Mesodermal cell (in vitro differentiated cells): ENCODE measurements around the gene MLANA.

ENCODE experiments used
- H3K27ac ChIP-seq: 2 replicates; pipeline ENCODE4 v1.7.0; 2013; ENCODE audit warnings: mild to moderate bottlenecking, low read depth, low read length, moderate library complexity; ENCODE audit not compliant: severe bottlenecking
- H3K36me3 ChIP-seq: 2 replicates; pipeline ENCODE4 v1.7.1; 2013; ENCODE audit warnings: mild to moderate bottlenecking, low read length, moderate library complexity; ENCODE audit not compliant: control insufficient read depth, insufficient read depth
- H3K4me1 ChIP-seq: one replicate; pipeline ENCODE4 v1.7.1; 2013; ENCODE audit warnings: mild to moderate bottlenecking, low read length; ENCODE audit not compliant: insufficient read depth, control insufficient read depth, poor library complexity, severe bottlenecking
- H3K4me3 ChIP-seq: 2 replicates; pipeline ENCODE4 v1.7.0; 2013; ENCODE audit warnings: low read length, control low read depth, mild to moderate bottlenecking; ENCODE audit not compliant: insufficient read depth, poor library complexity, severe bottlenecking; ENCODE audit errors: extremely low read depth
- H3K9me3 ChIP-seq: 2 replicates; pipeline ENCODE4 v1.7.1; 2013; ENCODE audit warnings: mild to moderate bottlenecking, low read length, moderate library complexity; ENCODE audit not compliant: control insufficient read depth
- WGBS, 2 experiments: methylation state at CpG; one replicate each; pipeline ENCODE4 v1.1.5; 2013; ENCODE audit warnings: missing lambda C conversion rate in 2 of 2; ENCODE audit not compliant: insufficient coverage in 2 of 2; 5-methylcytosine and 5-hydroxymethylcytosine counted together

Gene MLANA

DNA sequence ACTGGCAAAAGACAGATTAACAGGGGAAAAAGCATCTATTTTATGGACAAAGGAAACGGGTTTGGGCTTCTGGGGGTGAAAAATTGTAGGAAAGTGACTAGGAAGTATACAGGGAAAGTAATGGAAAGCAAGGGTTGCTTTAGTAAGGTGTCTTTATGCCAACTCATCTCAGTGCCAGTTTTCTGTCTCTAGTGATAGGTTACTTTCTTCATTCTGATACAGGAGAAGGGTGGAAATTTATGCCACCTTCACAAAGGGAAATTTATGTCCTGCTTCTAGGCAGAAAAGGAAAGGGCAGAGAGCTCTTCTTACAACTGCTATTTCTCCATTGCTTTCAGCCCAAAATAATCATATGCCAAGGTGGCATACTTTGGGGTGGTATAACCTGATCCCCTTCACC is 37.7 kb upstream of the MLANA start:
- no peaks in the 10 kb centered on the region for H3K4me1 ChIP-seq
- no peak overlapping the region for H3K4me3 ChIP-seq
- no peaks in the 10 kb centered on the region for H3K9me3 ChIP-seq
- no peaks in the 10 kb centered on the region for H3K36me3 ChIP-seq
- 90 to 91% methylated on average over 1 of the region's 1 CpG for WGBS, 2 experiments
- H3K27ac ChIP-seq, result no peak overlapping the region

DNA sequence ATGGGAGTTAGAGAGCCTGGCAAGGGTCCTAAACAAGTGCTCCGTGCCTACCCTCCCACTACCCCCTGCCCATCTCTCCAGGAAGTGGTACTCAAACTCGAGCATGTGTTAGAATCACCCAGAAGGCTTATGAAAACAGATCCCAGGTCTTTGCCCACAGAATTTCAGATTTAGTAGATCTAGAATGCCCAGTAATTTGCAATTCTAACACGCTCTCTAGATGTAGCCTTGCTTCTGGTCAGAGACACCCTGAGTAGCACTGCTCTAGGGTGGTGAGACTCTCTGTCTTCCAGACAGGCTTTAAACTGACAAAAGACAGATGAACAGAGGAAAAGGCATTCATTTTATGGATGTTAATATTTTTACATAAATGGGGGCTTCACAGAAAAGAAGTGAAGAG is 37.1 kb upstream of the MLANA start:
- Histone ChIP-seq H3K4me1 (no peaks in the 10 kb centered on the region), H3K4me3 (no peak overlapping the region), H3K27ac (no peak overlapping the region), H3K36me3 (no peaks in the 10 kb centered on the region), H3K9me3 (no peaks in the 10 kb centered on the region)
- 74 to 89% methylated on average over 3 of the region's 3 CpGs for WGBS, 2 experiments

DNA sequence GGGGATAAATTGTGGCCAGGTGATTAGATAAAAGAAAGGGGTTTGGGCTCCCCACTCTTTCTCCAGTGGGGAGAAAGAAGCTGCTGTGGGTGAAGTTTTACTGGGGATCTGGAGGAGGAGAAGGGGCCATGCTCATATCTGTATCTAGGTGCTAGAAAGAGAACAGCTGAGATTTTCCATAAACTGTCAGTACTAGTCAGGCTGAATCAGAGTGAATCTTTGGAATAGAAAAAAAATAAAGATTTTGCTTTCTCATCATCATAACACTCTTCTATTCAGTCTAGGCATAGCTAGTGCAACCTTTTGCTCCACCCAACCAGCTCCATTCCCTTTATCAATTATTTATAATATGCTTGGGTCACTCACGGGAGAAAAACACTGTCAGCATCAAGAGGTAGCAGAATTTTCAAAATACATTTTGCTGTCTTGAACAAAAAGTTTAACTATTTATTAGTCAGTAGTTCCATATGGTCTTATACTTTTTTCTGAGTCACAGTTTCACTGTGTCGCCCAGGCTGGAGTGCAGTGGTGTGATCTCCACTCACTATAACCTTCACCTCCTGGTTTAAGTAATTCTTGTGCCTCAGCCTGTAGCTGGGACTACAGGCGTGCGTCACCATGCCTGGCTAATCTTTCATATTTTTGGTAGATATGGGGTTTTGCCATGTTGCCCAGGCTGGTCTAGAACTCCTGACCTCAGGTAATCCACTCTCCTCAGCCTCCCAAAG is 36.5 kb upstream of the MLANA start:
- Histone ChIP-seq H3K9me3 (no peaks in the 10 kb centered on the region), H3K4me3 (no peak overlapping the region), H3K27ac (no peak overlapping the region), H3K4me1 (no peaks in the 10 kb centered on the region), H3K36me3 (no peaks in the 10 kb centered on the region)
- 89 to 100% methylated on average over 1 of the region's 4 CpGs for WGBS, 2 experiments

DNA sequence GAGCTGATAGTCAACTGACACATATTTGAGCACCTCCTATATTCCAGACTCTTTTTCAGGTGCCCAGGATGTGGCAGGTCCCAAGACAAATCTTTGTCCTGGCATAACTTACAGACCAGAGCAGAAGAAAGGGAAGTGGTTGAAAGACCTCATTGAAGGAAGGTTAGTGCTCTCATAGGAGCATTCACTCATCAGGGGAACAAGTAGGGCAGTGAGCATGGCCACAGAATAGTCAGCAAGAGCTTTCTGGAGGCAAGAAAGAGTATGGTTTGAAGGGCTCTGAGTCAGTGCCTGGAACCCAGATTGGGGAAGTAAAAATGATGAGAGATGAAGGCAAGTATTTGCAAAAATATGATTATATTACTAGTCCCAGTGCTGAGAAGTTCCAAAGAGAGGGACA is 32.8 kb upstream of the MLANA start:
- Histone ChIP-seq H3K9me3 (no peaks in the 10 kb centered on the region), H3K4me3 (no peak overlapping the region), H3K36me3 (no peaks in the 10 kb centered on the region), H3K27ac (no peak overlapping the region), H3K4me1 (no peaks in the 10 kb centered on the region)

DNA sequence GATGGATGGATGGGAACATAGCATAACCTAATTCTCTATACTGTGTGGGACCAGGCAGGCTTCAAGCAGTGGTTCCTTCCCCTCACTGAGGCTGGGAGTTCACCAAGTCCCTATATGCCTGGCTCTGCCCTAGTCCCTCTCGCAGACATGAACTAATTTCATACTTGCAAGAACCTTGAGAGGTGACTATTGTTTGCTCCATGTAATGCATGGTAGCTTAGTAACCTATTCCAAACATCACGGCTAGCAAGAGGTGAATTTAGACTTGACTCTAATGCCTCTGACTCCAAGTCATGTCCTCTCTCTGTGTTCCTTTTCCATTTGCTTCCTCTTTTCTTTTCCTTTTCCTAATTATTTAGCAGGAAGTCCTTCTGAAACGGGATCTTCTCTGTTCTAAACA is 31.9 kb upstream of the MLANA start:
- Histone ChIP-seq H3K9me3 (no peaks in the 10 kb centered on the region), H3K4me1 (no peaks in the 10 kb centered on the region), H3K4me3 (no peak overlapping the region), H3K36me3 (no peaks in the 10 kb centered on the region), H3K27ac (no peak overlapping the region)
- WGBS, 2 experiments, result 0 to 50% methylated on average over 1 to 2 of the region's 3 CpGs

DNA sequence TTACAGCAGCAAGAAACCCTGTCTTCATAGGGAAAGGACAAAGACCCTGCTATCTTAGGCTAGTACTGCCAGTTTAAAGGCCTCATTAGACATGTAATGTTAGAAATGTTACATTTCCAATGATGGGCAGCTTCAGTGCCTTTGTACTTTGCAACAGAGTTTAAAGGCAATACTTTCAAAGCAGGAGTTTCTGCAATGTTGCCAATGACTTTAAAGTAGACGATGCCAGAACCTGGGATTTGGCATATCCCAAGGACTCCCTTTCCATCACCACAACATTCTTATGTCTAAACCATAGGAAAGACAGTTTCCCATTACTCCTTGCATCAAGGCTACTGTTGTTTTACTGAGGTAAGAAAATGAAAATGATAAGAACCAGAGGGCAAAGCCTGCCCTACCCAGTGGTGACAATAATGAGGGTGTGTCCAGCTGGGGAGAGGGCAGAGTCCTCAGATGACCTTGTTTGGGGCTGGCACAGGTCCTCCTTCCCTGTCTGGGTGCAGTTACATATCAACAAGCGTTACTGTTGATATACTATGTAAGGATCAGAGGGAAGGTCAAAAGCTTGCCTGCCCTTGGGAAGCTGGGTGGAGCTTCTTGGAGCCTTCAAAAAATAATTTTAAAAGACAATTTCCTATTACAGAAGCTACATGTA is 27.5 kb upstream of the MLANA start:
- Histone ChIP-seq H3K4me3 (no peak overlapping the region), H3K4me1 (no peaks in the 10 kb centered on the region), H3K9me3 (no peaks in the 10 kb centered on the region), H3K36me3 (no peaks in the 10 kb centered on the region), H3K27ac (no peak overlapping the region)
- WGBS, 2 experiments, result 90% methylated on average over 1 of the region's 2 CpGs; no CpG with 5 or more reads in 1 of the 2 experiments

DNA sequence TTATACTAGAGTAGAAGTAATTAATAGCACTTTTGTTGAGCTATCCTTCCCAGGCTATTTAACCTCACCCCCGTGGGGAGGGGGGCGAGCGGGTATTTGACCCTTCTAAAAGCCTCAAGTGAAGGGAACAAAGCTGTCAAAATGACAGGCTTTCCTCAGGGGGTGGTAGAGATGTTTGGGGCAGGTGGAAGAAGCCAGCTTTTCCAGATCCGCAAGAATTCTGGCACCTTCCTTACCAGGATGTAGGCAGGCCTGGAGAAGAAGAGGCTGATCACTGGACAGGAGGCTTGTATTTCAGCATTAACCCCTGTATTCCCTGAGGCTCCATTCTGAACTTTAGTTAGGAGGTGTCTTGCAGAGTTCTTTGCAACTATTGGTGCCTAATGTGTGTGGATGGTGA is 26.2 kb upstream of the MLANA start:
- Histone ChIP-seq H3K36me3 (no peaks in the 10 kb centered on the region), H3K9me3 (no peaks in the 10 kb centered on the region), H3K4me3 (no peak overlapping the region), H3K4me1 (no peaks in the 10 kb centered on the region), H3K27ac (no peak overlapping the region)
- 83% methylated on average over 1 of the region's 4 CpGs; no CpG with 5 or more reads in 1 of the 2 experiments for WGBS, 2 experiments

DNA sequence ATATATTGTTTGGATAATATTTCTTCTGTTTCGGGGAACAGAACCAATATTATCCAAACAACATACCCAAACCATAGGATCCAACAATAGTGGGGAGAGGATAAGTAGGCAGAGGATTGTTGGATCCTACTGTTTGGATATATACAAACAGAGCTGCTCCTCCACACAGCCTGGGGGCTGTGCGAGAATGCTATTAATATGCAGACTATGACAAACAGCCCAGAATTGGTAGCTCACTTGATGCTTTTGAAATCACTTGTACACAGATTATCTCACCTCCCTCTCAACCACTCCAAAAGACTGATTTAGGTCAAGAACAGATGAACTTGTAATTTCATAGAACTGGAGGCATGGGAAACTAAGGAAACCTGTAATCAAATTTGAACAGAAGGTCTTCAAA is 24.4 kb upstream of the MLANA start:
- Histone ChIP-seq H3K27ac (no peak overlapping the region), H3K9me3 (no peaks in the 10 kb centered on the region), H3K4me1 (no peaks in the 10 kb centered on the region), H3K36me3 (no peaks in the 10 kb centered on the region), H3K4me3 (no peak overlapping the region)
- 67% methylated on average over 1 of the region's 2 CpGs; no CpG with 5 or more reads in 1 of the 2 experiments for WGBS, 2 experiments

DNA sequence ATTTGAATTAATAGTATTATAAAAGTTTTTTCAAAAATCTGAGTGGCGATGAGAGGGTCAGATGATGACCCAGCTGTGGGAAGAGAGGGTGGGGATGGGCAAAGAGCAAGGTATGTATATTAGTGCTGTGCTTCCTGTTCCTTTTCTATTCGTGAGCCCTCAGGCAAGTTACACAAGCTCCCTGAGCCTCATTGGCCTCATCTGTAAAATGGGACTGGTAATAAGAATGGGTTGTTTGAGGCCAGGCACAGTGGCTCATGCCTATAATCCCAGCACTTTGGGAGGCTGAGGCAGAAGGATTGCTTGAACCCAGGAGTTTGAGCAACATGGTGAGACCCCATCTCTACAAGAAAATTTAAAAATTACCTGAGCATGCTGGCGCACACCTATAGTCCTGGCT is 24.0 kb upstream of the MLANA start:
- WGBS, 2 experiments, result 83 to 94% methylated on average over 2 to 3 of the region's 3 CpGs
- Histone ChIP-seq H3K27ac (no peak overlapping the region), H3K4me3 (no peak overlapping the region)

DNA sequence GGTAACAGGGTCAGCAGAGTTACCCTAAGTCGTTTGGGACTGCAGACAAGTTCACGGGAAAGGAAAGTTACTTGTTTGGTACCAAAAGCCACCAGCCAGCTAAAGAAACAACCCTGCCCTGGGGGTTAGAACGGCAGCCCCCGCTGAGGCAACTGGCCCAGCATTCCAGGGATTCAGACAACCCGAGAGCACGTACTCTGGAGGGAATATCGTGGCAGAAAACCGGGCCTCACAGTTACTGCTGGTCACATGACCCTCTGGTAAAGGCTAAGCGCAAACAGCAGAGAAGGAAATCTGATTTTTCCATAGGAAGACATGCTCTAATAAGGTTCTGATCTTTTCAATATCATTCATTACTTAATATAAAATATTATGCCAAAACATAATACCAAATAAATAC is 22.5 kb upstream of the MLANA start:
- H3K4me1 ChIP-seq, result peaks cover 5% of the 10 kb centered on the region

More for the DNA sequence above, 24.0 kb upstream of the MLANA start:
- H3K9me3 ChIP-seq, result no peaks in the 10 kb centered on the region
- peaks cover under 1% of the 10 kb centered on the region for H3K4me1 ChIP-seq
- H3K36me3 ChIP-seq, result no peaks in the 10 kb centered on the region

DNA sequence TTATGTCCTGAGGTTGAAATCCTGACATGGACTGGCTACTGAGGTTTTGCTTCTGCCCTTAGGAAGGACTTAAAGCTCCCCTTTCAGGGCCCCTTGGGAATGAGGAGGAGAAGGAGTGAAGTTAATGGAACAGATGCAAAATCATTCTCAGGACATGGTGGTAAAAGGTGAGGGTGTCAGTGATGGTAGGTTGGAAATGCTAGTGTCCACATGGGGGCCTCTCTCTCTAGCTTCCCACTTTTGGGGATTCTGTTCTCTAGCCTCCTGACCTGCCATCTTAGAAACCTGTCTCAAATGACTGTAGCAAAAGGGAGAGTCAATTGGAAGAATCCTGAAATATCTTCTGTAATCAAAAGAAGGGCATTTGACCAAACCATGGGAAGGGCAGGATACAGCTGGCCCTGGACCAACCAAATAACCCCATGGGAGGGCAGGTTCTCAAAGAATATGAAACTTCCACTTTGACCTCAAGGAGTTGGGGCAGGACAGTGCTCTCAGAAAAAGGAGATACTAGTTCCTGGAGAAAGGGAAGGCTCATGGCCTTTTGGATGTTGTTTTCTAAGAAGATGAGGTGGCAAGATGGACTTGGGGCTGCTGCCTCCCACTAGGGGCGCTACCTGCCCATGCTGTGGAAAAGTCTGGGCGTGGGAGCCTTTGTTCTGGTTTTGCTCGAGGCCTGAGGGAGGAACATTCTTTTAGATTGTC is 21.2 kb upstream of the MLANA start:
- WGBS, 2 experiments, result 80 to 83% methylated on average over 3 of the region's 3 CpGs
- Histone ChIP-seq H3K4me1 (peaks cover 5% of the 10 kb centered on the region), H3K4me3 (no peak overlapping the region), H3K36me3 (no peaks in the 10 kb centered on the region), H3K9me3 (no peaks in the 10 kb centered on the region), H3K27ac (no peak overlapping the region)

More for the DNA sequence above, 22.5 kb upstream of the MLANA start:
- no peaks in the 10 kb centered on the region for H3K36me3 ChIP-seq
- 75 to 81% methylated on average over 8 of the region's 9 CpGs for WGBS, 2 experiments
- H3K9me3 ChIP-seq, result no peaks in the 10 kb centered on the region
- H3K4me3 ChIP-seq, result no peak overlapping the region
- H3K27ac ChIP-seq, result no peak overlapping the region
